H9 (cell line): ENCODE measurements around the gene KIAA1549. TPM values are rescaled to one million over a fixed set of nuclear protein-coding genes. Genes with fewer than 3 reads are reported as not detected.

Experiments
- DNase-seq: peaks from one replicate; pipeline ENCODE4 v3.0.0-alpha.2; 2017
- H2AFZ ChIP-seq: one replicate; pipeline ENCODE4 v1.6.1; 2013; ENCODE audit warnings: mild to moderate bottlenecking, low read length, control low read depth, moderate library complexity
- H2AK5ac ChIP-seq: 2 replicates; pipeline ENCODE4 v1.6.1; 2013; ENCODE audit warnings: low read length, control low read depth, mixed read lengths; ENCODE audit not compliant: insufficient read length
- H2BK120ac ChIP-seq: one replicate; pipeline ENCODE4 v1.6.1; 2013; ENCODE audit warnings: low read depth, mild to moderate bottlenecking, low read length, control low read depth, inconsistent platforms; ENCODE audit not compliant: poor library complexity, severe bottlenecking
- H2BK12ac ChIP-seq: 2 replicates; pipeline ENCODE4 v1.6.1; 2013; ENCODE audit warnings: low read length, control low read depth, mixed read lengths, low read depth; ENCODE audit not compliant: insufficient read length
- H2BK15ac ChIP-seq: 2 replicates; pipeline ENCODE4 v1.6.1; 2013; ENCODE audit warnings: low read depth, low read length, control low read depth
- H2BK20ac ChIP-seq: one replicate; pipeline ENCODE4 v1.6.1; 2013; ENCODE audit warnings: low read depth, mild to moderate bottlenecking, low read length, control low read depth, inconsistent platforms; ENCODE audit not compliant: poor library complexity, severe bottlenecking
- H2BK5ac ChIP-seq: 2 replicates; pipeline ENCODE4 v1.6.1; 2013; ENCODE audit warnings: low read length, control low read depth, mixed read lengths; ENCODE audit not compliant: insufficient read length
- H3K14ac ChIP-seq: 2 replicates; pipeline ENCODE4 v1.6.1; 2013; ENCODE audit warnings: low read length, control low read depth; ENCODE audit not compliant: insufficient read depth
- H3K18ac ChIP-seq: 2 replicates; pipeline ENCODE4 v1.6.1; 2013; ENCODE audit warnings: low read depth, mild to moderate bottlenecking, mixed read lengths, low read length, control low read depth; ENCODE audit not compliant: insufficient read length
- H3K23ac ChIP-seq: 2 replicates; pipeline ENCODE4 v1.6.1; 2013; ENCODE audit warnings: low read length, control low read depth, mixed read lengths, low read depth; ENCODE audit not compliant: insufficient read length
- H3K23me2 ChIP-seq: 2 replicates; pipeline ENCODE4 v1.6.1; 2013; ENCODE audit warnings: low read depth, mild to moderate bottlenecking, mixed read lengths, low read length, control low read depth; ENCODE audit not compliant: insufficient read length, poor library complexity, severe bottlenecking
- H3K27ac ChIP-seq: 2 replicates; pipeline ENCODE4 v1.5.1; 2013; ENCODE audit warnings: low read length, control low read depth, mixed read lengths, low read depth; ENCODE audit not compliant: insufficient read length
- H3K27me3 ChIP-seq: 2 replicates; pipeline ENCODE4 v1.6.1; 2013; ENCODE audit warnings: low read length, control low read depth, inconsistent platforms; ENCODE audit not compliant: insufficient read depth
- H3K4ac ChIP-seq: 2 replicates; pipeline ENCODE4 v1.6.1; 2013; ENCODE audit warnings: low read depth, mild to moderate bottlenecking, control low read depth, inconsistent platforms, low read length, moderate library complexity
- H3K4me1 ChIP-seq: 2 replicates; pipeline ENCODE4 v1.6.1; 2013; ENCODE audit warnings: low read length, control low read depth, inconsistent platforms; ENCODE audit not compliant: insufficient read depth
- H3K4me2 ChIP-seq: 2 replicates; pipeline ENCODE4 v1.6.1; 2013; ENCODE audit warnings: low read length, control low read depth, mixed read lengths; ENCODE audit not compliant: insufficient read length, insufficient read depth
- H3K56ac ChIP-seq: 2 replicates; pipeline ENCODE4 v1.6.1; 2013; ENCODE audit warnings: low read depth, mild to moderate bottlenecking, mixed read lengths, low read length, control low read depth; ENCODE audit not compliant: insufficient read length
- H3K79me1 ChIP-seq: 2 replicates; pipeline ENCODE4 v1.6.1; 2013; ENCODE audit warnings: low read depth, mild to moderate bottlenecking, moderate library complexity, low read length, control low read depth, inconsistent platforms; ENCODE audit not compliant: insufficient read depth, poor library complexity, severe bottlenecking
- H3K79me2 ChIP-seq: 2 replicates; pipeline ENCODE4 v1.6.1; 2013; ENCODE audit warnings: low read length, control low read depth, inconsistent platforms; ENCODE audit not compliant: insufficient read depth
- H3K9ac ChIP-seq: 2 replicates; pipeline ENCODE4 v1.6.1; 2013; ENCODE audit warnings: low read length, control low read depth, mixed read lengths; ENCODE audit not compliant: insufficient read length; ENCODE audit errors: extremely low read depth
- H3K9me3 ChIP-seq: one replicate; pipeline ENCODE4 v1.6.1; 2013; ENCODE audit warnings: low read depth, low read length, inconsistent platforms; ENCODE audit not compliant: control insufficient read depth
- H3T11ph ChIP-seq: one replicate; pipeline ENCODE4 v1.6.1; 2013; ENCODE audit warnings: mild to moderate bottlenecking, low read length, control low read depth, inconsistent platforms
- H4K20me1 ChIP-seq: one replicate; pipeline ENCODE4 v1.6.1; 2013; ENCODE audit not compliant: control insufficient read depth, insufficient read length, insufficient read depth
- H4K5ac ChIP-seq: 2 replicates; pipeline ENCODE4 v1.6.1; 2013; ENCODE audit warnings: low read depth, mild to moderate bottlenecking, mixed read lengths, low read length, control low read depth; ENCODE audit not compliant: insufficient read length
- H4K8ac ChIP-seq: replicated peaks from 2 replicates; pipeline ENCODE4 v1.6.1; 2013; ENCODE audit warnings: low read length, control low read depth, mixed read lengths, low read depth; ENCODE audit not compliant: insufficient read length
- H4K91ac ChIP-seq: 2 replicates; pipeline ENCODE4 v1.6.1; 2013; ENCODE audit warnings: low read depth, mild to moderate bottlenecking, moderate library complexity, mixed read lengths, low read length, control low read depth; ENCODE audit not compliant: insufficient read length
- H3K27ac Mint-ChIP-seq, 3 experiments: 2 replicates in 2 of 3; 3 replicates in 1 of 3; pipeline ENCODE4 v1.8.0; 2020 to 2021; ENCODE audit warnings: mixed read lengths in 3 of 3, mild to moderate bottlenecking in 1 of 3, moderate library complexity in 1 of 3
- H3K27me3 Mint-ChIP-seq: 2 replicates; pipeline ENCODE4 v1.8.0; 2021; ENCODE audit warnings: low read depth, mild to moderate bottlenecking, moderate library complexity, mixed read lengths
- H3K36me3 Mint-ChIP-seq, 3 experiments: 2 replicates in 2 of 3; 3 replicates in 1 of 3; pipeline ENCODE4 v1.8.0; 2020 to 2021; ENCODE audit warnings: low read depth in 3 of 3, mixed read lengths in 3 of 3; ENCODE audit not compliant: insufficient read depth in 1 of 3
- H3K4me1 Mint-ChIP-seq, 2 experiments: 2 replicates each; pipeline ENCODE4 v1.8.0; 2020; ENCODE audit warnings: mixed read lengths in 2 of 2
- H3K4me3 Mint-ChIP-seq, 2 experiments: 2 replicates in 1 of 2; 3 replicates in 1 of 2; pipeline ENCODE4 v1.8.0; 2020 to 2021; ENCODE audit warnings: mild to moderate bottlenecking in 2 of 2, mixed read lengths in 2 of 2, moderate library complexity in 1 of 2
- H3K9me3 Mint-ChIP-seq, 2 experiments: 2 replicates in 1 of 2; 3 replicates in 1 of 2; pipeline ENCODE4 v1.8.0; 2020; ENCODE audit warnings: mild to moderate bottlenecking in 2 of 2, mixed read lengths in 2 of 2, moderate library complexity in 1 of 2
- CTCF ChIP-seq: fragments of 200-600 bp; sonication (generic); conservative IDR thresholded peaks from 3 replicates; pipeline ENCODE4 v1.8.0; 2021; ENCODE audit warnings: antibody characterized with exemption, mild to moderate bottlenecking
- WGBS: extraction: QIAGEN DNeasy Blood & Tissue Kit; methylation state at CpG from one replicate; pipeline ENCODE4 v1.1.7; 2013; ENCODE audit warnings: missing lambda C conversion rate, low lambda C conversion rate, mixed read lengths; ENCODE audit not compliant: insufficient read length; ENCODE audit errors: extremely low coverage; 5-methylcytosine and 5-hydroxymethylcytosine counted together
- total RNA-seq: library from RNA; stranded (reverse); gene quantifications from 2 replicates; pipeline ENCODE4 v1.2.1, GENCODE V29; 2021

KIAA1549 gene
- total RNA-seq, 1 experiment from 2014 or later, result 11.9 TPM

- no peak overlapping the region for H3K27ac ChIP-seq
- no peaks in the 10 kb centered on the region for H3K23me2 ChIP-seq
- H3K79me1 ChIP-seq, result no peaks in the 10 kb centered on the region
- H2AK5ac ChIP-seq, result no peak overlapping the region
- H3K56ac ChIP-seq, result no peak overlapping the region
- no peak overlapping the region for H2BK20ac ChIP-seq
- H2BK5ac ChIP-seq, result no peak overlapping the region
- no peak overlapping the region for H3T11ph ChIP-seq
- no peak overlapping the region for H2BK15ac ChIP-seq
- H3K36me3 Mint-ChIP-seq, result peaks cover 14 to 24% (median 21%) of the 10 kb centered on the region in 3 experiments; a peak in 6 of 7 replicates
- no peak overlapping the region for H3K14ac ChIP-seq
- H3K27ac Mint-ChIP-seq, result peak overlapping the region in 2 of 3 experiments; percentile 2 to 55; a peak in 3 of 7 replicates
- peaks cover 3% of the 10 kb centered on the region in 2 experiments; a peak in 3 of 4 replicates for H3K4me1 Mint-ChIP-seq
- H3K4ac ChIP-seq, result no peak overlapping the region
- no peak overlapping the region for H2BK120ac ChIP-seq
- no peak overlapping the region for H4K91ac ChIP-seq
- H3K4me1 ChIP-seq, result no peaks in the 10 kb centered on the region
- no peaks in the 10 kb centered on the region for H3K9me3 Mint-ChIP-seq
- no peak overlapping the region for H3K4me2 ChIP-seq
- WGBS, result no CpG with 5 or more reads among the region's 6 CpGs
- H3K4me3 Mint-ChIP-seq, result no peak overlapping the region
- no peak overlapping the region for H3K9ac ChIP-seq
- no peak for TF ChIP-seq CTCF
- no peaks in the 10 kb centered on the region for H3K27me3 Mint-ChIP-seq
- H4K8ac ChIP-seq, result no peak overlapping the region
- no peak for DNase-seq
- no peak overlapping the region for H4K5ac ChIP-seq
- no peak overlapping the region for H2AFZ ChIP-seq
- H2BK12ac ChIP-seq, result no peak overlapping the region
- H3K18ac ChIP-seq, result no peak overlapping the region
- no peaks in the 10 kb centered on the region for H4K20me1 ChIP-seq
- H3K9me3 ChIP-seq, result no peaks in the 10 kb centered on the region
- no peak overlapping the region for H3K23ac ChIP-seq
- no peaks in the 10 kb centered on the region for H3K79me2 ChIP-seq
- H3K27me3 ChIP-seq, result no peaks in the 10 kb centered on the region
Measured at GRCh38 chr7:138881579-138882188, 99.5 kb downstream of the KIAA1549 start.
